Erythroblast (primary cell): Measurements from ENCODE around the gene CARD10.
"Not testable (repeated sequence)": the region's sequence is repeated elsewhere in the genome, so short reads cannot be mapped to it uniquely, and the experiment has no call there.

ENCODE experiments used
- GATA1 ChIP-seq: IDR thresholded peaks from 2 replicates; pipeline ENCODE4 v1.6.1; 2011; ENCODE audit warnings: low read depth, mild to moderate bottlenecking, control low read depth, low read length, moderate library complexity
- POLR2A ChIP-seq: IDR thresholded peaks from 2 replicates; pipeline ENCODE4 v1.6.1; 2011; ENCODE audit warnings: mild to moderate bottlenecking, low read length

- not testable (repeated sequence) for TF ChIP-seq POLR2A, GATA1
These were observed 31.7 kb upstream of the CARD10 start for GRCh38 chr22:37550921-37551320.
